Thyroid gland (tissue), 4 donors: ENCODE data around the gene TMTC4. TPM values are rescaled to one million over a fixed set of nuclear protein-coding genes. Genes with fewer than 3 reads are reported as not detected.

ENCODE experiments used
- DNase-seq, 2 donors: peaks; one replicate each; pipeline ENCODE4 v3.0.0-alpha.2; 2019
- H3K27ac ChIP-seq, 3 donors: fragments of 200-600 bp; sonication (generic); 1 replicate in 2 of 3; 2 replicates in 1 of 3; pipeline ENCODE4 v1.5.1; 2016 to 2019; ENCODE audit warnings: mild to moderate bottlenecking in 1 of 3, moderate library complexity in 1 of 3
- H3K27me3 ChIP-seq: fragments of 200-600 bp; sonication (generic); one replicate; pipeline ENCODE4 v1.5.1; 2019
- H3K36me3 ChIP-seq, 2 donors: fragments of 200-600 bp; sonication (generic); one replicate each; pipeline ENCODE4 v1.5.1; 2016 to 2019
- H3K4me1 ChIP-seq, 2 donors: fragments of 200-600 bp; sonication (generic); one replicate each; pipeline ENCODE4 v1.5.1; 2017 to 2019
- H3K4me3 ChIP-seq, 3 donors: fragments of 200-600 bp; sonication (generic); replicated peaks in 1 of 3; 1 replicate in 2 of 3; 2 replicates in 1 of 3; pipeline ENCODE4 v1.5.1; 2016; ENCODE audit warnings: mild to moderate bottlenecking in 1 of 3
- H3K9me3 ChIP-seq: fragments of 200-600 bp; sonication (generic); one replicate; pipeline ENCODE4 v1.5.1; 2017
- POLR2A ChIP-seq, 2 donors: fragments of 450-650 bp; IDR thresholded peaks; one replicate each; pipeline ENCODE4 v1.6.1; 2017; ENCODE audit warnings: antibody characterized with exemption in 2 of 2, mild to moderate bottlenecking in 2 of 2, moderate library complexity in 1 of 2
- WGBS, 2 donors: methylation state at CpG; one replicate each; pipeline ENCODE4 v1.1.5; 2017; 5-methylcytosine and 5-hydroxymethylcytosine counted together
- intact Hi-C: fragments of 100-400 bp; cut with DNase I; formaldehyde crosslinking; loops from one replicate; pipeline ENCODE4 v1.15.1; 2023
- total RNA-seq, 4 donors: library from RNA; depleted of rRNA; stranded (reverse); fragments of >200 nt; gene quantifications; one replicate each; pipeline ENCODE4 v1.2.3, GENCODE V29; 2016
- TF ChIP-seq, protein P1 (sequence below), 6 experiments: fragments of 200-600 bp in 3 of 6; fragments of 450-650 bp in 3 of 6; sonication (generic) in 3 of 6; IDR thresholded peaks; one replicate each; pipeline ENCODE4 v1.5.1; 2016 to 2019; ENCODE audit warnings: antibody characterized with exemption in 6 of 6, mild to moderate bottlenecking in 2 of 6, inconsistent platforms in 1 of 6, moderate library complexity in 1 of 6

The TMTC4 gene
- total RNA-seq, 4 donors from 2014 or later: 15.1 to 21.3 (median 18.4) TPM

DNA sequence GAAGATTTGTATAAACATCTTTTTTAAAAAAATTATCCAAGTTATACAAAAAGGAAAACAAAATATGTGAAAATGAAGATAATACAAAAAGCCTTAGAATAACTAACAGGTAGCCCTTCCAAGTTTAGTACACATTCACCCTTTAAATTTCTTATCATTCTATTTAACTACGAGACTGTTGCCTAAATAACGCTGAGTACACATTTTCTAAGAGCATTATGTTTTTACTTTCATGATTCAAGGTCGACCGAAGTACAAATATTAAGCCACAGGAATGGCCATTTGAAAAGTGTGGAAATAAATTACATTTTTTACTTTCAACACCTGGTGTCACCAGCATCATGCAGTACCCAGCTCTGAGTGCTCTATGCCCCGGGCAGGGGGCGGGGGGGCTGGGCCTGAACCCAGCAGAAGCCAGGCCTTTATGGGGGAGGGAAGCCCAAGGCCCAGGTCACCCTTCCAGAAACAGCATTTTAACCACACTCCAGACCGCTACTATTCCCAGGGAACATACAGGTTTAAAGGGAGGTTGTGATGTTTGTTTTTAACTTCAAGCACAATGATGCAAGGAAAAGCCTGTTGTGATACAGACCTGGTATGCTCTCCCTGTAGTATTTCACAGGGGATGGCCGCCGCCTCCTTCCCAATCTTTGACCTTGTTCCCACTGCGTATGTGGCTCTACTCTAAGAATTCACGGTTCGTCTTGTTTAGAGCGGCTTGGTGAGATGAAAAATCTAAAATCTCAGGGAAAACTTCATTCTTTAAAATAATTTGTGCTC lies 110.0 kb downstream of the TMTC4 start:
- TF ChIP-seq, protein P1, sequence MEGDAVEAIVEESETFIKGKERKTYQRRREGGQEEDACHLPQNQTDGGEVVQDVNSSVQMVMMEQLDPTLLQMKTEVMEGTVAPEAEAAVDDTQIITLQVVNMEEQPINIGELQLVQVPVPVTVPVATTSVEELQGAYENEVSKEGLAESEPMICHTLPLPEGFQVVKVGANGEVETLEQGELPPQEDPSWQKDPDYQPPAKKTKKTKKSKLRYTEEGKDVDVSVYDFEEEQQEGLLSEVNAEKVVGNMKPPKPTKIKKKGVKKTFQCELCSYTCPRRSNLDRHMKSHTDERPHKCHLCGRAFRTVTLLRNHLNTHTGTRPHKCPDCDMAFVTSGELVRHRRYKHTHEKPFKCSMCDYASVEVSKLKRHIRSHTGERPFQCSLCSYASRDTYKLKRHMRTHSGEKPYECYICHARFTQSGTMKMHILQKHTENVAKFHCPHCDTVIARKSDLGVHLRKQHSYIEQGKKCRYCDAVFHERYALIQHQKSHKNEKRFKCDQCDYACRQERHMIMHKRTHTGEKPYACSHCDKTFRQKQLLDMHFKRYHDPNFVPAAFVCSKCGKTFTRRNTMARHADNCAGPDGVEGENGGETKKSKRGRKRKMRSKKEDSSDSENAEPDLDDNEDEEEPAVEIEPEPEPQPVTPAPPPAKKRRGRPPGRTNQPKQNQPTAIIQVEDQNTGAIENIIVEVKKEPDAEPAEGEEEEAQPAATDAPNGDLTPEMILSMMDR (IDR thresholded peaks at IDR 0.05): no peak
- TF ChIP-seq POLR2A (IDR thresholded peaks at IDR 0.05): no peak
- Histone ChIP-seq H3K27me3 (no peaks in the 10 kb centered on the region), H3K4me3 (no peak overlapping the region), H3K36me3 (no peaks in the 10 kb centered on the region), H3K27ac (no peak overlapping the region), H3K9me3 (no peaks in the 10 kb centered on the region), H3K4me1 (no peaks in the 10 kb centered on the region)
- intact Hi-C loops: no loop called here
- DNase-seq: no peak
- WGBS, 2 donors: 86 to 90% methylated on average over 13 of the region's 13 CpGs

DNA sequence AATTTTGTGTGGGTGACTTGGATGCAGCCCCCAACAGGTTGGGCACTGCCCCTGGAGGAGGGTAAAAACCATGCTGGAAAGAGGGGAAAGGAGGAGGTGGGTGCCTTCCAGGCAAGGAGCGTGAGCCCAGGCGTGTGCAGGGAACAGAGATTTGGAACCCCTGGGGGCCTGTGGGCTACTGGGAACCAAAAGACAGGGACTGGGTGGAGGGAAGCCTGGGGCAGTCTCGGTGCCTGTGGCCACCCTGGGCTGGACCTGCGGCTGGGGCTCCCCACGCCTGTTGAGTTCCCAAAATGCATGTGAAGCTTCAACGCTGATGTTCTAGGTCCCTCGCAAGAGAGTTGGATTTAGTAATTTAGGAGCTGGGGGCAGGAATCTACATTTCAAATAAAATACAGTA lies 110.8 kb downstream of the TMTC4 start:
- 95 to 97% methylated on average over 7 of the region's 7 CpGs for WGBS, 2 donors
- Histone ChIP-seq H3K27me3 (no peaks in the 10 kb centered on the region), H3K36me3 (no peaks in the 10 kb centered on the region), H3K4me3 (no peak overlapping the region), H3K4me1 (no peaks in the 10 kb centered on the region), H3K9me3 (no peaks in the 10 kb centered on the region), H3K27ac (no peak overlapping the region)
- no peak for DNase-seq
- TF ChIP-seq, protein P1 (IDR thresholded peaks at IDR 0.05): no peak
- no peak for TF ChIP-seq POLR2A (IDR thresholded peaks at IDR 0.05)
- intact Hi-C loops: no loop called here

DNA sequence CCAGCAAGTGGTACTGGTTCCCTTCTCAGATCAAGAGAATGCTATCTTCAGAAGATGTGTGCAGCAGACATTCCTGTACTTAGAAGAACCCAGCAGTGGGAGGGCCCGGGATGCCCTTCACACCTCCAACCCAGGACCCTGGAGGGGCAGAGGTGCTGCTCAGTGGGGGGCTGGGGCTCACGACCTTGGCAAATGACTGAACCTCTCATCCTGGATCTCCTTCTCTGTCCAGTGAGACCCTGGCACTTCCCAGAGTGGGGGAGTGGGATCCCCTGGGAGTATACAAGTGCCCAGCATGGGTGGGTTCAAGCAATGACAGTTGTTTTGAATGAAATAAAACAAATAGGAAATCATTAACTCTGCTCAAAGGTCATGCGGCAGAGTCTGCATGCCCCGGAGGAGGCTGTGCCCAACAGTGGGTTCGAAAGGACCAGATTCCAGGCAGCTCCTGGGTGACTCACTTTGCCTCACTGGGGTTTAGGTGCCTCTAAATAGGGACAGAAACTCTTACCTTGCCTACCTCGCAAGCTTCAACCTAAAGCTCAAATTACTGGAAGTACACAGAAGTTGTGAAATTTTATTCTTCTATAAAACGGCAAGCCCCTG lies 112.9 kb downstream of the TMTC4 start:
- Histone ChIP-seq H3K27ac (no peak overlapping the region), H3K27me3 (no peaks in the 10 kb centered on the region), H3K36me3 (no peaks in the 10 kb centered on the region), H3K4me3 (no peak overlapping the region), H3K4me1 (no peaks in the 10 kb centered on the region), H3K9me3 (no peaks in the 10 kb centered on the region)
- DNase-seq: no peak
- no peak for TF ChIP-seq POLR2A (IDR thresholded peaks at IDR 0.05)
- TF ChIP-seq, protein P1 (IDR thresholded peaks at IDR 0.05): no peak
- WGBS, 2 donors: 61 to 73% methylated on average over 6 to 7 of the region's 7 CpGs
- intact Hi-C loops: no loop called here

DNA sequence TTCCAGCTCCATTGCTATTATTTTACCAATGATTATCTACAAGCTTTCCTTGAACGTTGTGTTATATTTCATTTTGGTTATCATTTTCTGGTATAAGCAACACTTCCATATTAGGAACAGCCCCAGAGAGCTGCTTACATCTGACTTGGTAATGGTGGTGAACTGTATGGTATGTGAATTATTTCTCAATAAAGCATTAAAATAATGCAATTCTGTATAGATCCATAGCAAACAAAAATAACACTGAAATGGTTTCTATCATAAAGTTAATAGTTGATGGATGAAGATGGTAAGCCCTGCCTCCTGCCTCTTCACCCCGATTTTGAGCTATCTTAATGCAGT lies 113.5 kb downstream of the TMTC4 start:
- Histone ChIP-seq H3K4me3 (no peak overlapping the region), H3K4me1 (no peaks in the 10 kb centered on the region), H3K27ac (no peak overlapping the region), H3K9me3 (no peaks in the 10 kb centered on the region), H3K36me3 (no peaks in the 10 kb centered on the region), H3K27me3 (no peaks in the 10 kb centered on the region)
- no peak for TF ChIP-seq POLR2A (IDR thresholded peaks at IDR 0.05)
- TF ChIP-seq, protein P1 (IDR thresholded peaks at IDR 0.05): no peak
- no peak for DNase-seq
- intact Hi-C loops: no loop called here
- WGBS, 2 donors: 90% methylated on average over 2 of the region's 2 CpGs

DNA sequence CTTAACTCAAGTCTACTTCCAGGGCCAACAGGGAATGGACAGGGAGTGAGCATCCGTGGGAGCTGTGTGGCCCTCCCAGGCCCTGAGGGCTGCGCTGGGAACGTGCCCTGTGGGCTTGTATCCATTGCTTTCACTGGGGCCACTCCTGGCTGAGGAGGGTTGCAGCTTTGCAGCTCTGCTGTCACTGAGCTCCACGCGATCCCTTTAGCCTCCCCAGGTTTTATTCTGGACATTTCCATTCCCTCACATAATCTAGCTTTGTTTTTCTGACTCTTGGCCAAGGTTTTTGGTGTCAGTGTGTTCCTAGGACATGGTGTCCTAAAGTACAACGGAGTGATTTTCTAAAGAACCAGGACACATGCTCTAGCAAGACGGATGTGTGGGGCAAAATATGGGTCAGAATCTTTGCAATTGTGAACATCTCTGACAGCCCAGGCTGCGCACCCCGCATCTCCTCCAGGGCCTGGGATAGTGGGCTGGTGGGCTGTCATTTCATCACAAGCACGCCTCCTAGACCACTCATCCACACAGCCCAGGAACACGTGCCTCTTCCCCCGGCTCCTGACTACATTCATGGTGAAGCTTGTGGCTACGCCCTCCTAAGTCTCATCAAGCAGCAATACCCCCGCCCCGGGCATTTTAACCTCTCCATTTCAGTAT lies 114.0 kb downstream of the TMTC4 start:
- 83 to 95% methylated on average over 15 of the region's 15 CpGs for WGBS, 2 donors
- no peak overlapping the region for H3K4me3 ChIP-seq
- no peaks in the 10 kb centered on the region for H3K27me3 ChIP-seq
- no peaks in the 10 kb centered on the region for H3K36me3 ChIP-seq
- no peak for DNase-seq
- H3K27ac ChIP-seq: no peak overlapping the region
- no peaks in the 10 kb centered on the region for H3K9me3 ChIP-seq
- H3K4me1 ChIP-seq: no peaks in the 10 kb centered on the region
- TF ChIP-seq POLR2A (IDR thresholded peaks at IDR 0.05): no peak
- TF ChIP-seq, protein P1 (IDR thresholded peaks at IDR 0.05): no peak
- intact Hi-C loops: no loop called here
